Fibroblast of lung (primary cell): Measurements from ENCODE around the gene GDAP2. TPM values are rescaled to one million over a fixed set of nuclear protein-coding genes. Genes with fewer than 3 reads are reported as not detected.

ENCODE experiments used
- DNase-seq, 2 donors: peaks; one replicate each; pipeline versions ENCODE4 v3.0.0 to v3.0.0-alpha.2; 2010; ENCODE audit warnings: low read depth in 2 of 2
- H2AFZ ChIP-seq: 2 replicates; pipeline ENCODE4 v1.5.1; 2012; ENCODE audit warnings: low read length, control low read depth, inconsistent platforms
- H3K27ac ChIP-seq: 2 replicates; pipeline ENCODE4 v1.5.1; 2011; ENCODE audit warnings: low read length, control low read depth; ENCODE audit not compliant: insufficient read depth
- H3K27me3 ChIP-seq: 2 replicates; pipeline ENCODE4 v1.5.1; 2011; ENCODE audit warnings: mild to moderate bottlenecking, low read length; ENCODE audit not compliant: control insufficient read depth, insufficient read depth
- H3K36me3 ChIP-seq: 2 replicates; pipeline ENCODE4 v1.5.1; 2011; ENCODE audit warnings: low read length; ENCODE audit not compliant: control insufficient read depth, insufficient read depth
- H3K4me1 ChIP-seq: 2 replicates; pipeline ENCODE4 v1.5.1; 2011; ENCODE audit warnings: low read length; ENCODE audit not compliant: control insufficient read depth, insufficient read depth; ENCODE audit errors: extremely low read depth
- H3K4me2 ChIP-seq: 2 replicates; pipeline ENCODE4 v1.5.1; 2011; ENCODE audit warnings: low read length, control low read depth; ENCODE audit not compliant: insufficient read depth; ENCODE audit errors: extremely low read depth
- H3K4me3 ChIP-seq, 4 experiments: fragments of 200-600 bp in 1 of 4; sonication (generic) in 1 of 4; replicated peaks in 1 of 4; 2 replicates each; pipeline ENCODE4 v1.5.1; 2011 to 2016; ENCODE audit warnings: low read length in 4 of 4, low read depth in 3 of 4, mild to moderate bottlenecking in 3 of 4, control low read depth in 2 of 4, inconsistent platforms in 1 of 4, mixed read lengths in 1 of 4; ENCODE audit not compliant: insufficient read depth in 1 of 4; ENCODE audit errors: control extremely low read depth in 1 of 4
- H3K79me2 ChIP-seq: 2 replicates; pipeline ENCODE4 v1.5.1; 2012; ENCODE audit warnings: mild to moderate bottlenecking, low read length, inconsistent platforms; ENCODE audit not compliant: control insufficient read depth, insufficient read depth
- H3K9ac ChIP-seq: 2 replicates; pipeline ENCODE4 v1.5.1; 2011; ENCODE audit warnings: mild to moderate bottlenecking, low read length, control low read depth; ENCODE audit not compliant: insufficient read depth
- H3K9me3 ChIP-seq: 2 replicates; pipeline ENCODE4 v1.5.1; 2012; ENCODE audit warnings: low read depth, low read length; ENCODE audit not compliant: control insufficient read depth, insufficient read depth
- H4K20me1 ChIP-seq: 2 replicates; pipeline ENCODE4 v1.5.1; 2011; ENCODE audit warnings: low read length; ENCODE audit not compliant: control insufficient read depth, insufficient read depth; ENCODE audit errors: extremely low read depth
- EZH2 ChIP-seq: IDR thresholded peaks from 2 replicates; pipeline ENCODE4 v1.5.1; 2012; ENCODE audit warnings: low read length, control low read depth, mild to moderate bottlenecking; ENCODE audit errors: missing control alignments
- polyA plus RNA-seq, 2 donors: library from polyadenylated mRNA; depleted of rRNA in 1 of 2; stranded (reverse) in 1 of 2; unstranded in 1 of 2; fragments of >200 nt; gene quantifications; 2 replicates each; pipeline ENCODE4 v1.2.1, GENCODE V29; 2011 to 2012; ENCODE audit warnings: missing spikeins in 1 of 2
- total RNA-seq: library from RNA; depleted of rRNA; stranded (reverse); fragments of >200 nt; gene quantifications from 2 replicates; pipeline ENCODE4 v1.2.1, GENCODE V29; 2014
- TF ChIP-seq, protein P1 (sequence below), 2 donors: IDR thresholded peaks in 1 of 2; conservative IDR thresholded peaks in 1 of 2; 1 replicate in 1 of 2; 2 replicates in 1 of 2; pipeline ENCODE4 v1.5.1; 2011 to 2012; ENCODE audit warnings: low read length in 2 of 2, control low read depth in 1 of 2, inconsistent platforms in 1 of 2, low read depth in 1 of 2, mild to moderate bottlenecking in 1 of 2

The GDAP2 gene
- total and polyA plus RNA-seq, 2 donors (not counting 1 experiment from before 2014, with no cell fraction given), result 16.2 to 29.7 TPM

DNA sequence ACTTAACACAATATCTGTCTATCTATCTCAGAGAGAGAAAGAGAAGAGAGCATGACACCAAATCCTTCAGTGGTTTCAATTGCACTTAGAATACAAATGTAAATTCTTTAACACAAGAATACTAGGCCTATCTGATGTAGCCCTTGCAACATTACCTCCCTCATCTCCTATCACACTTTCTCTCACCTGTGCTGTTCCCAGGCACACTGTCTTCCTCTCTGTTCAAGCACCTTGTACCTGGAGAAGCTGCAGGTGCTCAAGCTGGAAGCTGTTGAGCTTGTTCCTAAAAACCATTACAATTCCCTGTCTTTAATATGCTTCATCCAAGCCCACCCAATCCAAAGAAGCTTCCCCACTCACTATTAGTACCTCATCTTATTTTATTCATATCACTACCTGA lies 97.0 kb downstream of the GDAP2 start:
- TF ChIP-seq EZH2, result no peak
- TF ChIP-seq, protein P1, sequence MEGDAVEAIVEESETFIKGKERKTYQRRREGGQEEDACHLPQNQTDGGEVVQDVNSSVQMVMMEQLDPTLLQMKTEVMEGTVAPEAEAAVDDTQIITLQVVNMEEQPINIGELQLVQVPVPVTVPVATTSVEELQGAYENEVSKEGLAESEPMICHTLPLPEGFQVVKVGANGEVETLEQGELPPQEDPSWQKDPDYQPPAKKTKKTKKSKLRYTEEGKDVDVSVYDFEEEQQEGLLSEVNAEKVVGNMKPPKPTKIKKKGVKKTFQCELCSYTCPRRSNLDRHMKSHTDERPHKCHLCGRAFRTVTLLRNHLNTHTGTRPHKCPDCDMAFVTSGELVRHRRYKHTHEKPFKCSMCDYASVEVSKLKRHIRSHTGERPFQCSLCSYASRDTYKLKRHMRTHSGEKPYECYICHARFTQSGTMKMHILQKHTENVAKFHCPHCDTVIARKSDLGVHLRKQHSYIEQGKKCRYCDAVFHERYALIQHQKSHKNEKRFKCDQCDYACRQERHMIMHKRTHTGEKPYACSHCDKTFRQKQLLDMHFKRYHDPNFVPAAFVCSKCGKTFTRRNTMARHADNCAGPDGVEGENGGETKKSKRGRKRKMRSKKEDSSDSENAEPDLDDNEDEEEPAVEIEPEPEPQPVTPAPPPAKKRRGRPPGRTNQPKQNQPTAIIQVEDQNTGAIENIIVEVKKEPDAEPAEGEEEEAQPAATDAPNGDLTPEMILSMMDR (conservative IDR thresholded peaks at IDR 0.05 in 1 of 2, IDR thresholded peaks at IDR 0.05 in 1 of 2; ENCODE audit: low read depth in 1 of 2, low read length in 2 of 2), result no peak

DNA sequence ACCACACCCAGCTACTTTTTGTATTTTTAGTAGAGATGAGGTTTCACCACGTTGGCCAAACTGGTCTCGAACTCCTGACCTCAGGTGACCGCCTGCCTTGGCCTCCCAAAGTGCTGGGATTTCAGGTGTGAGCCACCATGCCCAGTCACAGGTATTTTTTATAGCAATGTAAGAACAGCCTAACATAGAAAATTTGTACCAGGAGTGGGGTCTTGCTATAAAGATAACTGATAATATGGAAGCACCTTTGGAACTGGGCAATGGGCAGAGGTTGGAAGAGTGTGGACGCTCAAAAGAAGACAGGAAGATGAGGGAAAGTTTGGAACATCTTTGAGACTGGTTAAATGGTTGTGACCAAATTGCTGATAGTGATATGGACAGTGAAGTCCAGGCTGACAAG lies 99.2 kb downstream of the GDAP2 start:
- Histone ChIP-seq H3K4me2 (no peak overlapping the region), H3K36me3 (no peaks in the 10 kb centered on the region), H3K27ac (no peak overlapping the region), H2AFZ (no peak overlapping the region), H3K4me3 (no peak overlapping the region), H3K4me1 (peaks cover 29% of the 10 kb centered on the region), H3K79me2 (no peaks in the 10 kb centered on the region), H3K27me3 (no peaks in the 10 kb centered on the region), H3K9me3 (no peaks in the 10 kb centered on the region), H4K20me1 (no peaks in the 10 kb centered on the region), H3K9ac (no peak overlapping the region)
- TF ChIP-seq, protein P1 (conservative IDR thresholded peaks at IDR 0.05 in 1 of 2, IDR thresholded peaks at IDR 0.05 in 1 of 2; ENCODE audit: low read depth in 1 of 2, low read length in 2 of 2), result no peak
- no peak for TF ChIP-seq EZH2
- DNase-seq, result no peak

More for the DNA sequence above, 97.0 kb downstream of the GDAP2 start:
- H2AFZ ChIP-seq, result no peak overlapping the region
- no peaks in the 10 kb centered on the region for H4K20me1 ChIP-seq
- H3K27ac ChIP-seq, result no peak overlapping the region
- H3K79me2 ChIP-seq, result no peaks in the 10 kb centered on the region
- H3K9ac ChIP-seq, result no peak overlapping the region
- H3K27me3 ChIP-seq, result no peaks in the 10 kb centered on the region
- H3K4me1 ChIP-seq, result peaks cover 9% of the 10 kb centered on the region
- H3K4me3 ChIP-seq, result no peak overlapping the region
- no peak overlapping the region for H3K4me2 ChIP-seq
- no peaks in the 10 kb centered on the region for H3K36me3 ChIP-seq
- no peak for DNase-seq
- no peaks in the 10 kb centered on the region for H3K9me3 ChIP-seq

DNA sequence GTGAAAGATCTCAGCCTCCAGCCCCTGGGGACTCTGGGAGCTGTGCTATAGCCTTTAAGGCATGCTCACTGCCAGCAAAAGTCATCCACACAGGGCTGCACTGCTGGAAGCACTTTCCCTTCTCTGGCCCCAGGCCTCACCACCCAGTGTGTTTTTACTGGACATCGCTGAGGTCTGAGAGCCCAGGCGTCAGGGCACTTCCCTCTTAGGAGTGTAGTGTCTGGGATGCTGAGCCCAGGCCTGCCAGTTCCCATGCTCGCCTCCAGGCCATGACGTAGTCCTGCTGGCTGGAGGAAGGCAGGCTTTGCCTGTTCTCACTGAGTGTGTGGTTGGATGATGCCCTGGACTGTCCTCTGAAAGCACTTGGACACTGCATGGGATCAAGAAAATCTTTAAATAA lies 101.2 kb downstream of the GDAP2 start:
- H3K79me2 ChIP-seq, result no peaks in the 10 kb centered on the region
- no peaks in the 10 kb centered on the region for H3K9me3 ChIP-seq
- peak overlapping the region; percentile 5 for H3K4me2 ChIP-seq
- H3K4me3 ChIP-seq, result no peak overlapping the region
- DNase-seq, result peak; percentile 61 to 91
- H3K4me1 ChIP-seq, result peaks cover 38% of the 10 kb centered on the region
- no peak for TF ChIP-seq EZH2
- TF ChIP-seq, protein P1 (conservative IDR thresholded peaks at IDR 0.05 in 1 of 2, IDR thresholded peaks at IDR 0.05 in 1 of 2; ENCODE audit: low read depth in 1 of 2, low read length in 2 of 2), result no peak
- H4K20me1 ChIP-seq, result no peaks in the 10 kb centered on the region
- no peaks in the 10 kb centered on the region for H3K36me3 ChIP-seq
- no peak overlapping the region for H3K9ac ChIP-seq
- peak overlapping the region; percentile 21 for H2AFZ ChIP-seq
- no peaks in the 10 kb centered on the region for H3K27me3 ChIP-seq
- H3K27ac ChIP-seq, result peak overlapping the region; percentile 63
